ENCODE data around the gene ANGPT4.

Gene ANGPT4

GRCh38 chr20:871436-871835 lies 44.7 kb downstream of the ANGPT4 start:
- no peak for DNase-seq (ENCODE audit: low read depth)
- no peak overlapping the region for H3K4me3 ChIP-seq (ENCODE audit: low read depth, low read length)
- no peak for TF ChIP-seq CTCF (IDR thresholded peaks at IDR 0.05; ENCODE audit: insufficient read depth, low read depth, low read length, missing control alignments)

DNA sequence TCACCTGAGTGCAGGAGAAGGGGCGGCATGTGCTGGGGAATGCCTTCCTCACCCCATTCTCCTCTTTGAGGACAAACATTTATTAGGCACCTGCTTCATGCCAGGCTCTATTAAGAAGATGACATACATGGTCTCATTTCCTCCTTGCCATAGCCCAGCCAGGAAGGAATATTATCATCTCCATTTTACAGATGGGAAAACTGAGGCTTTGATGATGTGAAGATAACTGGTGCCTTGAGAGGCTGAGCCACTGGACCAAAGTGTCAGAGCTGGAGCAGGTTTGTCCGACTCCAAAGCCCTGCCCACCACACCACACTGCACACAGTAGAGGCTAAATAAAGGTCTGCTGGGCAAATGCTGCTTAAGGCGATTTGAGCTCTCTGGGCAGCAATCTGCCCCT lies 45.4 kb downstream of the ANGPT4 start:
- no peak for TF ChIP-seq CTCF (IDR thresholded peaks at IDR 0.05; ENCODE audit: insufficient read depth, low read depth, low read length, missing control alignments)
- no peak for DNase-seq (ENCODE audit: low read depth)
- no peak overlapping the region for H3K4me3 ChIP-seq (ENCODE audit: low read depth, low read length)

GRCh38 chr20:869606-870005 lies 46.5 kb downstream of the ANGPT4 start:
- no peak overlapping the region for H3K4me3 ChIP-seq (ENCODE audit: low read depth, low read length)
- TF ChIP-seq CTCF (IDR thresholded peaks at IDR 0.05; ENCODE audit: insufficient read depth, low read depth, low read length, missing control alignments) = no peak
- DNase-seq (ENCODE audit: low read depth) = no peak

GRCh38 chr20:868279-868678 lies 47.9 kb downstream of the ANGPT4 start:
- no peak for TF ChIP-seq CTCF (IDR thresholded peaks at IDR 0.05; ENCODE audit: insufficient read depth, low read depth, low read length, missing control alignments)
- H3K4me3 ChIP-seq (ENCODE audit: low read depth, low read length) = no peak overlapping the region
- DNase-seq (ENCODE audit: low read depth) = no peak

DNA sequence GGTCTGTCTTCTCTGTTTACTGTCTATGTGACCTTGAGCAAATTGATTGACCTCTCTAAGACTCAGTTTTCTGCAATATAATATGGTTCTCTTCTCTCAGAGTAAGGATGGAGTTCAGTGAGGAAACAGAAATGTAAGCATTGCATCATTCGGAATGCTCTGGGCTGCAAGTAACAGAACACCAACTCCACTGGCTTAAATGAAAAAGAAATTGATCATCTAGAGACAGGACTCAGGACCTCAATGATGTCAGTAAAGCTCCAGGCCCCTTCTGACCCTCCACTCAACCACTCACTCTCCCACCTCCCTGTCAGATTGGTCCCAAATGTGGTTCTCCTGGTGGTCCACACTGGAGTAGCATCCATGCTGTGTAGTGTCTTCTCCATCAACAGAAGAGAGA lies 50.7 kb downstream of the ANGPT4 start:
- H3K4me3 ChIP-seq (ENCODE audit: low read depth, low read length) = no peak overlapping the region
- TF ChIP-seq CTCF (IDR thresholded peaks at IDR 0.05; ENCODE audit: insufficient read depth, low read depth, low read length, missing control alignments) = no peak
- DNase-seq (ENCODE audit: low read depth) = no peak

- no peak for DNase-seq (ENCODE audit: low read depth)
- TF ChIP-seq CTCF (IDR thresholded peaks at IDR 0.05; ENCODE audit: insufficient read depth, low read depth, low read length, missing control alignments) = no peak
- no peak overlapping the region for H3K4me3 ChIP-seq (ENCODE audit: low read depth, low read length)
Measured at GRCh38 chr20:860891-861290, 55.2 kb downstream of the ANGPT4 start.

DNA sequence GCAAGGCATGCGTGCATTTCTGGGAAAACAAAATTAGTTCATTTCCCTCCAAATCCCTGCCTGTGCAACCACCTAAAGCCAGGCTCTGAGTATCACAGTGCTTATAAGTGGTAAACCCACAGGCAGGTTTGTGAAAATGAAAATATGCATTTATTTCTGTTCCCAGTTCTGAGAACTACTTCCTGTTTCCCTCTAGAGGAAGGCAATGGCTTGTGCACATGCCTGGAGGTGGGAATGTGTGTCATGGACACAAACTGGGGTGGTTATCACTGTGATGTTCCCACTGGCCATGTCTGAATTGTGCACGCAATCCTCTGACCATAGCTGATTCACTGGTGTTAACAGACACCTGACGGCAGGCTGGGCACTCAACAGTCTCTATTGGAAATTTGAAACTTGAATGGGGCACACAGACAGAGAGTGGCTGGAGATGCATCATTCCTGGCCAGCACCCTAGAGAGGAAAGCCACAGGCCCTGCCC lies 56.3 kb downstream of the ANGPT4 start:
- no peak for DNase-seq (ENCODE audit: low read depth)
- no peak for TF ChIP-seq CTCF (IDR thresholded peaks at IDR 0.05; ENCODE audit: insufficient read depth, low read depth, low read length, missing control alignments)
- no peak overlapping the region for H3K4me3 ChIP-seq (ENCODE audit: low read depth, low read length)

Measured in GM12865 (cell line).